BLaER1 treated with 17β-estradiol and CSF1 and Interleukin-3, amounts not matched to agents 10 nM and 100 nM (cell line): Measurements from ENCODE around the gene DMD.
"Not testable (repeated sequence)": the region's sequence is repeated elsewhere in the genome, so short reads cannot be mapped to it uniquely, and the experiment has no call there.

ENCODE experiments used
- H3K27ac ChIP-seq, 11 experiments: shearing (Covaris generic); formaldehyde crosslinking; 2 replicates each; pipeline ENCODE4 v1.8.1; 2022
- H3K27me3 ChIP-seq, 11 experiments: shearing (Covaris generic); formaldehyde crosslinking; 2 replicates each; pipeline ENCODE4 v1.8.1; 2022
- H3K36me3 ChIP-seq, 11 experiments: shearing (Covaris generic); formaldehyde crosslinking; 2 replicates each; pipeline ENCODE4 v1.8.1; 2022
- H3K4me1 ChIP-seq, 10 experiments: shearing (Covaris generic); formaldehyde crosslinking; 2 replicates each; pipeline ENCODE4 v1.8.1; 2022
- H3K4me2 ChIP-seq, 11 experiments: shearing (Covaris generic); formaldehyde crosslinking; 2 replicates each; pipeline ENCODE4 v1.8.1; 2022
- H3K4me3 ChIP-seq, 10 experiments: shearing (Covaris generic); formaldehyde crosslinking; 2 replicates each; pipeline ENCODE4 v1.8.1; 2022
- H3K9ac ChIP-seq, 11 experiments: shearing (Covaris generic); formaldehyde crosslinking; 2 replicates each; pipeline ENCODE4 v1.8.1; 2022
- H3K9me3 ChIP-seq, 11 experiments: shearing (Covaris generic); formaldehyde crosslinking; replicated peaks in 1 of 11; 2 replicates each; pipeline ENCODE4 v1.8.1; 2022
- H4K20me1 ChIP-seq, 11 experiments: shearing (Covaris generic); formaldehyde crosslinking; 2 replicates each; pipeline ENCODE4 v1.8.1; 2022
- Cebpa-rat ChIP-seq, 11 experiments: shearing (Covaris generic); IDR thresholded peaks; 2 replicates each; pipeline ENCODE4 v1.8.1; 2022

The DMD gene

GRCh38 chrX:32268207-32268606 lies 943.1 kb downstream of the DMD start:
- peaks cover 27 to 41% (median 32%) of the 10 kb centered on the region in 11 experiments for H3K9me3 ChIP-seq
- H4K20me1 ChIP-seq, result no peaks in the 10 kb centered on the region
- no peak overlapping the region for H3K27ac ChIP-seq
- no peak overlapping the region for H3K4me3 ChIP-seq
- no peaks in the 10 kb centered on the region for H3K4me1 ChIP-seq
- no peak overlapping the region for H3K9ac ChIP-seq
- no peaks in the 10 kb centered on the region for H3K36me3 ChIP-seq
- H3K4me2 ChIP-seq, result no peak overlapping the region
- H3K27me3 ChIP-seq, result peaks cover 58 to 98% (median 95%) of the 10 kb centered on the region in 11 experiments
- no peak for TF ChIP-seq Cebpa-rat (IDR thresholded peaks at IDR 0.05)

GRCh38 chrX:32267796-32268195 lies 943.6 kb downstream of the DMD start:
- Histone ChIP-seq H3K36me3 (no peaks in the 10 kb centered on the region), H3K27me3 (peaks cover 53 to 98% (median 92%) of the 10 kb centered on the region in 11 experiments)

GRCh38 chrX:32246675-32247074 lies 964.7 kb downstream of the DMD start:
- not testable (repeated sequence) for H3K9ac ChIP-seq, H3K9me3 ChIP-seq, H4K20me1 ChIP-seq, H3K4me1 ChIP-seq, H3K4me2 ChIP-seq, H3K27ac ChIP-seq, H3K36me3 ChIP-seq, H3K4me3 ChIP-seq
- H3K27me3 ChIP-seq, result peaks cover 36 to 68% (median 64%) of the 10 kb centered on the region in 11 experiments

More at GRCh38 chrX:32267796-32268195, 943.6 kb downstream of the DMD start:
- H3K4me2 ChIP-seq, result no peak overlapping the region
- H3K4me3 ChIP-seq, result no peak overlapping the region
- H3K4me1 ChIP-seq, result no peaks in the 10 kb centered on the region
- no peak overlapping the region for H3K9ac ChIP-seq
- TF ChIP-seq Cebpa-rat (IDR thresholded peaks at IDR 0.05), result no peak
- H4K20me1 ChIP-seq, result no peaks in the 10 kb centered on the region
- no peak overlapping the region for H3K27ac ChIP-seq
- peaks cover 27 to 43% (median 34%) of the 10 kb centered on the region in 11 experiments for H3K9me3 ChIP-seq

GRCh38 chrX:32195611-32196010 lies 1015.7 kb downstream of the DMD start:
- Histone ChIP-seq H3K27me3 (peaks cover 40 to 98% (median 83%) of the 10 kb centered on the region in 11 experiments; a peak in 21 of 22 replicates), H3K4me3 (no peak overlapping the region), H4K20me1 (no peaks in the 10 kb centered on the region; a peak in 1 of 22 replicates), H3K27ac (no peak overlapping the region), H3K4me1 (no peaks in the 10 kb centered on the region), H3K36me3 (no peaks in the 10 kb centered on the region), H3K4me2 (no peak overlapping the region), H3K9me3 (no peaks in the 10 kb centered on the region), H3K9ac (no peak overlapping the region)
- TF ChIP-seq Cebpa-rat (IDR thresholded peaks at IDR 0.05), result no peak

- H3K9ac ChIP-seq, result no peak overlapping the region
- TF ChIP-seq Cebpa-rat (IDR thresholded peaks at IDR 0.05), result no peak
- H3K27ac ChIP-seq, result no peak overlapping the region
- H3K4me3 ChIP-seq, result no peak overlapping the region
- no peaks in the 10 kb centered on the region for H3K4me1 ChIP-seq
- H3K36me3 ChIP-seq, result no peaks in the 10 kb centered on the region
- H3K27me3 ChIP-seq, result peaks cover 55 to 95% (median 88%) of the 10 kb centered on the region in 11 experiments; a peak in 21 of 22 replicates
- H3K9me3 ChIP-seq, result no peaks in the 10 kb centered on the region
- H4K20me1 ChIP-seq, result no peaks in the 10 kb centered on the region; a peak in 1 of 22 replicates
- H3K4me2 ChIP-seq, result no peak overlapping the region
Observed at GRCh38 chrX:32191316-32191715, 1020.0 kb downstream of the DMD start.

- Histone ChIP-seq H3K4me3 (no peak overlapping the region), H3K9ac (no peak overlapping the region), H3K4me2 (no peak overlapping the region), H4K20me1 (no peaks in the 10 kb centered on the region; a peak in 1 of 22 replicates), H3K4me1 (no peaks in the 10 kb centered on the region), H3K36me3 (no peaks in the 10 kb centered on the region), H3K9me3 (no peaks in the 10 kb centered on the region), H3K27ac (no peak overlapping the region), H3K27me3 (peaks cover 73 to 95% (median 85%) of the 10 kb centered on the region in 11 experiments)
- TF ChIP-seq Cebpa-rat (IDR thresholded peaks at IDR 0.05), result no peak
Observed at GRCh38 chrX:32185160-32185559, 1026.2 kb downstream of the DMD start.

GRCh38 chrX:32183066-32183465 lies 1028.3 kb downstream of the DMD start:
- TF ChIP-seq Cebpa-rat (IDR thresholded peaks at IDR 0.05), result no peak
- no peak overlapping the region for H3K4me3 ChIP-seq
- no peaks in the 10 kb centered on the region for H3K9me3 ChIP-seq
- no peak overlapping the region for H3K9ac ChIP-seq
- H4K20me1 ChIP-seq, result no peaks in the 10 kb centered on the region; a peak in 1 of 22 replicates
- H3K4me1 ChIP-seq, result no peaks in the 10 kb centered on the region
- H3K27ac ChIP-seq, result no peak overlapping the region
- peaks cover 75 to 94% (median 88%) of the 10 kb centered on the region in 11 experiments for H3K27me3 ChIP-seq
- H3K36me3 ChIP-seq, result no peaks in the 10 kb centered on the region
- H3K4me2 ChIP-seq, result no peak overlapping the region

- no peaks in the 10 kb centered on the region; a peak in 1 of 22 replicates for H4K20me1 ChIP-seq
Observed at GRCh38 chrX:32176510-32176909, 1034.8 kb downstream of the DMD start.

GRCh38 chrX:32170481-32170880 lies 1040.9 kb downstream of the DMD start:
- no peak overlapping the region for H3K4me2 ChIP-seq
- H3K27ac ChIP-seq, result no peak overlapping the region
- no peak overlapping the region for H3K4me3 ChIP-seq
- H3K9me3 ChIP-seq, result peaks cover 8 to 16% (median 14%) of the 10 kb centered on the region in 11 experiments
- H3K9ac ChIP-seq, result no peak overlapping the region
- no peaks in the 10 kb centered on the region for H3K4me1 ChIP-seq
- H3K27me3 ChIP-seq, result peaks cover 51 to 97% (median 88%) of the 10 kb centered on the region in 11 experiments
- TF ChIP-seq Cebpa-rat (IDR thresholded peaks at IDR 0.05), result no peak
- H3K36me3 ChIP-seq, result no peaks in the 10 kb centered on the region
- no peaks in the 10 kb centered on the region for H4K20me1 ChIP-seq

More at GRCh38 chrX:32176510-32176909, 1034.8 kb downstream of the DMD start:
- H3K4me1 ChIP-seq, result no peaks in the 10 kb centered on the region
- no peak overlapping the region for H3K4me2 ChIP-seq
- H3K27me3 ChIP-seq, result peaks cover 61 to 95% (median 91%) of the 10 kb centered on the region in 11 experiments
- H3K27ac ChIP-seq, result no peak overlapping the region
- no peaks in the 10 kb centered on the region for H3K36me3 ChIP-seq
- H3K9me3 ChIP-seq, result peaks cover 0 to 9% (median 6%) of the 10 kb centered on the region in 11 experiments; a peak in 13 of 22 replicates
- no peak for TF ChIP-seq Cebpa-rat (IDR thresholded peaks at IDR 0.05)
- H3K9ac ChIP-seq, result no peak overlapping the region
- H3K4me3 ChIP-seq, result no peak overlapping the region

- Histone ChIP-seq H3K4me3 (no peak overlapping the region), H3K27ac (no peak overlapping the region), H3K9me3 (no peaks in the 10 kb centered on the region), H3K9ac (no peak overlapping the region), H3K4me2 (no peak overlapping the region), H3K4me1 (no peaks in the 10 kb centered on the region), H3K27me3 (peaks cover 49 to 100% (median 94%) of the 10 kb centered on the region in 11 experiments), H4K20me1 (no peaks in the 10 kb centered on the region; a peak in 2 of 22 replicates), H3K36me3 (no peaks in the 10 kb centered on the region)
- TF ChIP-seq Cebpa-rat (IDR thresholded peaks at IDR 0.05), result no peak
Observed at GRCh38 chrX:32155044-32155638, 1056.2 kb downstream of the DMD start.
